ENCODE results near the gene STARD5. TPM values are rescaled to one million over a fixed set of nuclear protein-coding genes. Genes with fewer than 3 reads are reported as not detected.
A peak's percentile ranks its signal among the peaks of the same experiment; 100 is the strongest.

The STARD5 gene
- total RNA-seq, 1 experiment from 2014 or later, result 2.9 TPM

DNA sequence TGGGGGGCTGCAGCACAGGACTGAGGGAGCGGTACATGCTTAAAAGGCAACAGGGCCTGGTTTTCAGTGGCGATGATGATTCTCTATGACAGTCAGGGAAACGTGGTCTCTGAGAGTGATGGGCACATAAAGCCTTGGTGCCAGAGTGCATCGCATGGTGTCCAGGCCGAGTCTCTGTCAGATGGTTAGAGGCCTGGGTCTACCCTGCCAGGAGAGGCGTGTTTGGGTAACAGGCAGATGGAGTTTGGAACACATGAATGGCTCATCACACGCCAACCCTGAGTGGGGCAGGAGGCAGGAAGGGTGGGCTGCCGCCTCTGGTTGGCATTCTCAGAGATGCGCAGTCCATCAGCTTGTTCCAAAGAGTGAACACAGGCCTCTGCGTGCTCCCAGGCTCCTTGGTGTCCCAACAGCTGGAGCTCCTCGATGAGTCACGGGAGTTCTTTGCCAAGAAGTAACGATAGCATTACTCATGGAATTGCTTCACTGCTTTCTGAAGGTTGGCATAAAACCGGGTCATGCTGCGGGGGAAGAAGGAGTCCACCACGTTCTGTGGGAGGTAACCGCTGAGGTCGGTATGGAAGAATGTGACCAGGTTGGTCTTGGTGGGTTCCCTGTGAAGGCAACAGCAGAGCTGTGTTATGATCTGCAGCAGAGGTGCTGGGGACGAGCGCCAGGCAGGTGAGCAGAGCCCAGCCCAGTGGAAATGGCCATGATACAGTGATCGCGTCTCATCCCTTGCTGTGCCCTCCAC, 11.0 kb downstream of the STARD5 start:
- peak; percentile 96 for DNase-seq (ENCODE audit: low spot score)

DNA sequence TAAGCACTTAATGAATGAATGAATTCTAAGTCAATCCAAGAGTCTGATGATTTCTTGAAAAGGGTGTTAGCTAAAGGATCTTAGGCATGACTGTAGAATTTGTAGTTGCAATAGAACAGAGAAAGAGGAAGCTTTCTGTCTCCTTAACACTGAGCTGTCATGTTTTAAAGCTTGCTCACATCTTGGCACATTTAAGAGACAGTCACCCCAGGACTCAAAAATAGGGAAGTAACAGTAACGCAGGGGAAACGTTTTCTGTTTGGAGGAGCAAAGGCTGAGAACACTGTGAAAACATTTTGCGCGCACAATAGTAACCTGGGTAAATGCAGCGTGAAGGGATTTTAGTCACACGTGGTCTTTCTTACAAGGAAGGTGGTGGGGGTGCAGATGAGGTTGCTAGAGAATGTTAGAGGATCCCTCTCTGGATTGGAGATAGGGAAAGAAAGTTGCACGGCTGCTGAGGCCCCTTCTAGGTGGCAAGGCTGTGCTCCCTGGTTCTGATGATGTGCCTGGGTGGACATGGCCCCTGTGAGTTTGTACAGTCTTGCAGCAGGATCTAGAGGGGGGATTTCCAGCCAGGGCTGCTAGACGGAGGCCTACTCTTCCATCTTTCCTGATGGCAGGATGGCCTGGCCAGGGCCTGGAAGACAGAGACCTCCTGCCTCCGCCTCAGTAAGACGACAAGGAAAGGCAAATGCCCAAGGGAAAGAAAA, 12.0 kb downstream of the STARD5 start:
- no peak for DNase-seq (ENCODE audit: low spot score)

GRCh38 chr15:81310480-81310879, 13.5 kb downstream of the STARD5 start:
- DNase-seq (ENCODE audit: low spot score), result no peak

GRCh38 chr15:81309647-81310450, 14.1 kb downstream of the STARD5 start:
- no peak for DNase-seq (ENCODE audit: low spot score)

GRCh38 chr15:81308260-81308659, 15.7 kb downstream of the STARD5 start:
- DNase-seq (ENCODE audit: low spot score), result no peak

DNA sequence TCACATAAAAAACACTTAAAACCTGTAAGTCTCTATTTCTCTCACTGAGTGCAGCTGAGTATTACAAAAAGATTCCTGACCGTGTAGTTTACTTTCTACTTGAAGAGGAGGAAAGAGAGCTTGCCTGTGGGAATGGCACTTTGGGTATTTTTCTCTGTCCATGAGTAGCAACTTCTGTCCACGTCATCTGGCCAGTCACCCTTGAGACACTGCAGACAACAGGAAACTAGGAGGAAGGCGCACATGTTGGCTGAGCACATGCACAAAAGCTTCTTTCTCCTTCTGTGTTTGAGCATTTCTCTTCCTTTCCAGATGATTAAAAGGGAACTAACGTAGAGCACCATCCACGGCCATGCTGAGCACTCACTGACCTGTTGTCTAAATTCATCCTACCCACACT, 19.7 kb downstream of the STARD5 start:
- no peak for DNase-seq (ENCODE audit: low spot score)

GRCh38 chr15:81303244-81304225, 20.4 kb downstream of the STARD5 start:
- no peak for DNase-seq (ENCODE audit: low spot score)

DNA sequence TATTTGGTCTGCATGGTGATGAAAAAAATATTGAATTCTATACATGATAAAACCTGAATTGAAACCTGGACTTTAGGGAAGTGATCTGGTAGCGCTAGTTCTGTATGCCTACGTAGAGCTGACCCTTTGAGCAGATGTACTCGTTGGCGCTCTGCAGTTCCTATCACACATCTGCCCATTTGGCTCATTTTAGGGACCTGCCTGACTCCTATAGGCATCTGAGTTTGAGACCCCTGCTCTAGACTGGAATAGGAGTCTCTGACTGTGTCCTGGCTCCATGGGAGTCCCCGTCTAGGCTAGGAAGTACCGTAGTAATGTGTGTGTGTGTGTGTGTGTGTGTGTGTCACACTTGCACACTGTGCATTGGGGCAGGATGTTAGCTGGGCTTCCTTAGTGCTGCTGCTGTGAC, 21.2 kb downstream of the STARD5 start:
- DNase-seq (ENCODE audit: low spot score), result no peak

- DNase-seq (ENCODE audit: low spot score), result no peak
Observed at GRCh38 chr15:81301815-81302399, 22.0 kb downstream of the STARD5 start.

DNA sequence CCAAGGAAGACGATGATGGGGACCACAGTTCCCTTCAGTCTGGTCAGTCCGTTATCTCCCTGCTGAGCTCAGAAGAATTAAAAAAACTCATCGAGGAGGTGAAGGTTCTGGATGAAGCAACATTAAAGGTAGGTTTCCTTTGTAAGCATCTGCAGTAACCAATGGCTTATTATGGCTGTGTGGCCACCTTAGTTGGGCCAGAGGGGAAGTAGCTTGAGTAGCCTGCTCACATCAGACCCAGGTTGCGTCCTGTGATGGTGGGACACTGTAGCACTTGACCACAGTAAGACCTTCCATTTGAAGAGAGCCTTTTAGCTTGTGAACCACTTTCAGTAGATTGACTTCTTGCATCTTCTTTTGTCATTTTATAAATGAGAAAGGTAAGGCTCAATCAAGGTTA, 22.6 kb downstream of the STARD5 start:
- DNase-seq (ENCODE audit: low spot score), result no peak

DNA sequence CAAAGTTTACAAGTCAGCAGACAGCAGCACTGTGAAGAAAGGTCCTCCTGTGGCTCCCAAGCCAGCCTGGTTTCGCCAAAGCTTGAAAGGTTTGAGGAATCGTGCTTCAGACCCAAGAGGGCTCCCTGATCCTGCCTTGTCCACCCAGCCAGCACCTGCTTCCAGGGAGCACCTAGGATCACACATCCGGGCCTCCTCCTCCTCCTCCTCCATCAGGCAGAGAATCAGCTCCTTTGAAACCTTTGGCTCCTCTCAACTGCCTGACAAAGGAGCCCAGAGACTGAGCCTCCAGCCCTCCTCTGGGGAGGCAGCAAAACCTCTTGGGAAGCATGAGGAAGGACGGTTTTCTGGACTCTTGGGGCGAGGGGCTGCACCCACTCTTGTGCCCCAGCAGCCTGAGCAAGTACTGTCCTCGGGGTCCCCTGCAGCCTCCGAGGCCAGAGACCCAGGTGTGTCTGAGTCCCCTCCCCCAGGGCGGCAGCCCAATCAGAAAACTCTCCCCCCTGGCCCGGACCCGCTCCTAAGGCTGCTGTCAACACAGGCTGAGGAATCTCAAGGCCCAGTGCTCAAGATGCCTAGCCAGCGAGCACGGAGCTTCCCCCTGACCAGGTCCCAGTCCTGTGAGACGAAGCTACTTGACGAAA, 24.2 kb downstream of the STARD5 start:
- no peak for DNase-seq (ENCODE audit: low spot score)

DNA sequence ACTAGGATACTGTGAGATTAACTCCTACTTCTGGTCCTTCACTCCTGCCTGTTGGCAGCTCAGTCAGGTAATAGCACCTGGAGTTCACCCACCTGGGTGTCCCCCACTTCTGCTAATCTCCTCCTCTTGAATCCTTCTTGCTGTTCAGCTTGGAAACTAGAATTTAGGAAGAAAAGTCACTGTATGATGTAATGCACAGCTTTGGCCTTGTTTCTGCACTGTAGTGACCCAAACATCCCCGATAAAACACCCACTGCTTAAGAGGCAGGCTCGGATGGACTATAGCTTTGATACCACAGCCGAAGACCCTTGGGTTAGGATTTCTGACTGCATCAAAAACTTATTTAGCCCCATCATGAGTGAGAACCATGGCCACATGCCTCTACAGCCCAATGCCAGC, 24.8 kb downstream of the STARD5 start:
- no peak for DNase-seq (ENCODE audit: low spot score)

DNA sequence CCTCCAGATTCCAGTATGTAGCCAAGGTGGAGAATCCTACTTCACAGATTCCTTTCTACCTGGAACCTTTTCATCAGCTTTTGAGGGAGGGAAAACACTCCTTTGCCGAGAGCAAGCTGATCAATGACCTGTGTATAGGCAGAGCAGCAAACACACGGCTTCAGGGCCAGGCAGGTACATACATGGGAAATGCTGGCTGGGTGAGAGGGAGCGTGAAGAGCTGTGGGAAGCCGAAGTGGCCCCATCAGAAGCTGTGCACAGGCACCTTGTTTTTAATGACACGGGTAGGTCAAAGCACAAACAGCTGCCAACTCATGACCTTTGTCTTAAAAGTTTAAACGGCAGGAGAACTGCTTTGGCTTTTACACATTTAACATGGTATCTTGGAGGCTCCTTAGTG, 25.3 kb downstream of the STARD5 start:
- DNase-seq (ENCODE audit: low spot score), result no peak

DNA sequence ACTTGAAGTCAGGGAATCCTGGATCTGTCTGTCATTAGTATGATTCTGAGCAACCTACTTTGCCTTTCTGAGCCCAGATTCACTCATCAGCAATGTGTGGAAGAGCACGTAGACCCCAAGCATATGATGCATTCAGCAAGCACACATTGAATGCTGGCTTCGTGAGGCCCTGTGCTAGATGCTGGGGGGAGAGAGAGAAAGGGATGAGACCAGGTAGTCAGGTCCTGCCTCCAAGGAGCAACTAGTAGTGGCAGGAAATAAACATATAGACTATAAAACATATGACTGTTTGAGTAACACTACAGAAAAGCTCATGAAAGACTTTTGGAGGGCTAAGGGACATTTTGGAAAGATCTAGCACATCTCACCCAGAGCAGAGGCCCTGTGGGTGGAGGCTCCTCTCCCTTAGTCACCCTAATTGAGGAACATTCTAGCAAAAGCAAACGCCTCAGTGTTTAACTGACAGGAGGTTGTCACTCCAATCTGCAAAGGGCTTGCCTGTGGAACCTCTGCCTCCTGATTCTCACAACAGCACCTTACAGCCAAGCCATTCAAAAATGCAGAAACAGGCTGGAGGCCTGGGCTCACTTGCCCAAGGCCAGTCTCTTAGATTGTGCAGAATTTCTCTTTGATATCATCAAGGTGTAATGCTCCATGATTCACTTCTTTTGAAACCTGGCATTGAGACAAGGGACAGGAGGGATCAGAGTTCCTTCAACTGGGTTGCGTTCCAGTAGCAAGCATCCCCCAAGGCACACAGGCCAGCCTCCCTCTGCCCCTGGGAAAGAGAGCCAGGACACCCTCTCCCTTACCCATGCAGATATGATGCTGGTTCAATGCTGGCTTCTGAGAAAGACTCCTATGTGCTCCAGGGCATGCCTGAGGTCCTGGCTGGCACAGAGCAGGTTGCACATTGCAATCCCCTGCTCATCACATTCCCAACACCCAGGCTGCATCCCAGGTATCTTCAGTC, 26.1 kb downstream of the STARD5 start:
- no peak for DNase-seq (ENCODE audit: low spot score)

DNA sequence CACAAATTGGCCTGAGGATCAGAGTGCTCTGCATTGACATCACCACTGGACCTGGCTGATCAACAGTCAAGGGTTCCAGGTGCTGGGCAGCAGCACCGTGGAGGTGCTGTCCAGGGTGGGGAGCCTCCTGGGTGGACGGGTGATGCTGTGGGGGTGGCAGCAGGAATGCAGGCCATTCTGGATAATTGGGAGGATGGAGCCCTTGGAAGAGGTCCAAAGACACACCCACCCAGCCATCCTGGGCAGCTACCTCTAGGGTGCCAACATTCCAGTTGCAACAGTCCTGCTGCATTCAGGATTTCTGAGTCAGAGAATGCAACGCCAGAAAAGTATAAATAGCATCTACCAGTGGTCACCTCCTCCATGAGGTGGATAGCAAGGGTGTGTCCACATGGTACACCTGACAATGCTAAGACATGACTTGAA, 26.8 kb downstream of the STARD5 start:
- peak; percentile 52 for DNase-seq (ENCODE audit: low spot score)

GRCh38 chr15:81296673-81297072, 27.3 kb downstream of the STARD5 start:
- peak; percentile 37 for DNase-seq (ENCODE audit: low spot score)

DNA sequence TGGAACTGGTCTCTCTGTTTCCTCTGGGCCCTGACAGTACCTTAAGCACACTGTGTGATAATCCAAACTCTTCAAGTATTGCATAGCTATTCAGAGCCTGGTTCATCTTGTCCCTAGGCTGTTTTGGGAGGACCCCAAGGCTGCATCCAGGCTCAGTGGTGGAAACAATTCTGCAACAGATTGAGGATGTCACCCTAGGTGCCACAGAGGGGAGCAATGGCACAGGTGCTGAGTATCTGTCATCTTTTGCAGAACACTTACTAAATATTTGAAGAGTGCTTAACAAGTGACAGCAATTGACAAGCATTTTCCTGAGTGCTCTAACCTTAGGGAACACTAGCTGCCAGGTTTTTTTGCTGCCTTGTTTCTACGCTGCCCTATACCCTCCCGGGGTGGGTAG, 27.8 kb downstream of the STARD5 start:
- no peak for DNase-seq (ENCODE audit: low spot score)

DNA sequence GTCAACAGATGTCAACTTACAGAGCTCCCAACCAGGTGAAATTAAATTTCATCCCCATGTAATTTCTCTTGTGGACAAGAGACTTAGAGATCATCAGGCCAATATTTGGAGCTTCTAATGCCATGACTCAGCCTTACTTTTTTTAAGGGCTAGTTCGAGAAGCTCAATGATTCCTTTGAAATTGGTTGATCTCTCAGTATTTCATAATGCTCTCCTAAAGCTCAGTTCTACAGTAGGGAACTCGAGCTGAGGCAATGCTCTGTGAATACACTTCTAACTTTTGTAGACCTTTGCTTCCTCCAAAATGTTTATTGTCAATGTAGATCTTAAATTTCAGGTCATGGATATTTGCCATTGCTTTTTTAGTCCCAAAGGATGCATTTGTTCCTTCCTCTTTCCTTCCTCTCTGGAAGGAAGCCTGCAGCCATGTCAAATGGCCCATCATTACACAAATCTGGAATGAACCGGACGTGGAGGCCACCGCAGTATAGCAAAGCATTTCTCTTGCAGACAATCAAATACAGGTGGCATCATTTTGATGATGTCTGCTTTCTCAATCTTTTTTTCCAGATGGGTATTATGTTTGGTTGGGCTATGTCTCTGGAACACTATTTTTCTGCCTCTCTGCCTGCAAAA, 28.3 kb downstream of the STARD5 start:
- no peak for DNase-seq (ENCODE audit: low spot score)

- no peak for DNase-seq (ENCODE audit: low spot score)
Observed at GRCh38 chr15:81294516-81294880, 29.4 kb downstream of the STARD5 start.

Data from H4 (cell line).